Thyroid gland (tissue), 4 donors: Measurements from ENCODE around the gene HPS4. TPM values are rescaled to one million over a fixed set of nuclear protein-coding genes. Genes with fewer than 3 reads are reported as not detected.

Experiments
- DNase-seq, 2 donors: peaks; one replicate each; pipeline ENCODE4 v3.0.0-alpha.2; 2019
- H3K27ac ChIP-seq, 3 donors: fragments of 200-600 bp; sonication (generic); 1 replicate in 2 of 3; 2 replicates in 1 of 3; pipeline ENCODE4 v1.5.1; 2016 to 2019; ENCODE audit warnings: mild to moderate bottlenecking in 1 of 3, moderate library complexity in 1 of 3
- H3K27me3 ChIP-seq: fragments of 200-600 bp; sonication (generic); one replicate; pipeline ENCODE4 v1.5.1; 2019
- H3K36me3 ChIP-seq, 2 donors: fragments of 200-600 bp; sonication (generic); one replicate each; pipeline ENCODE4 v1.5.1; 2016 to 2019
- H3K4me1 ChIP-seq, 2 donors: fragments of 200-600 bp; sonication (generic); one replicate each; pipeline ENCODE4 v1.5.1; 2017 to 2019
- H3K4me3 ChIP-seq, 3 donors: fragments of 200-600 bp; sonication (generic); replicated peaks in 1 of 3; 1 replicate in 2 of 3; 2 replicates in 1 of 3; pipeline ENCODE4 v1.5.1; 2016; ENCODE audit warnings: mild to moderate bottlenecking in 1 of 3
- H3K9me3 ChIP-seq: fragments of 200-600 bp; sonication (generic); one replicate; pipeline ENCODE4 v1.5.1; 2017
- POLR2A ChIP-seq, 2 donors: fragments of 450-650 bp; IDR thresholded peaks; one replicate each; pipeline ENCODE4 v1.6.1; 2017; ENCODE audit warnings: antibody characterized with exemption in 2 of 2, mild to moderate bottlenecking in 2 of 2, moderate library complexity in 1 of 2
- WGBS, 2 donors: methylation state at CpG; one replicate each; pipeline ENCODE4 v1.1.5; 2017; 5-methylcytosine and 5-hydroxymethylcytosine counted together
- intact Hi-C: fragments of 100-400 bp; cut with DNase I; formaldehyde crosslinking; loops from one replicate; pipeline ENCODE4 v1.15.1; 2023
- total RNA-seq, 4 donors: library from RNA; depleted of rRNA; stranded (reverse); fragments of >200 nt; gene quantifications; one replicate each; pipeline ENCODE4 v1.2.3, GENCODE V29; 2016
- TF ChIP-seq, protein P1 (sequence below), 6 experiments: fragments of 200-600 bp in 3 of 6; fragments of 450-650 bp in 3 of 6; sonication (generic) in 3 of 6; IDR thresholded peaks; one replicate each; pipeline ENCODE4 v1.5.1; 2016 to 2019; ENCODE audit warnings: antibody characterized with exemption in 6 of 6, mild to moderate bottlenecking in 2 of 6, inconsistent platforms in 1 of 6, moderate library complexity in 1 of 6

Gene HPS4
- total RNA-seq, 4 donors from 2014 or later = 27.4 to 51.8 (median 39.1) TPM

DNA sequence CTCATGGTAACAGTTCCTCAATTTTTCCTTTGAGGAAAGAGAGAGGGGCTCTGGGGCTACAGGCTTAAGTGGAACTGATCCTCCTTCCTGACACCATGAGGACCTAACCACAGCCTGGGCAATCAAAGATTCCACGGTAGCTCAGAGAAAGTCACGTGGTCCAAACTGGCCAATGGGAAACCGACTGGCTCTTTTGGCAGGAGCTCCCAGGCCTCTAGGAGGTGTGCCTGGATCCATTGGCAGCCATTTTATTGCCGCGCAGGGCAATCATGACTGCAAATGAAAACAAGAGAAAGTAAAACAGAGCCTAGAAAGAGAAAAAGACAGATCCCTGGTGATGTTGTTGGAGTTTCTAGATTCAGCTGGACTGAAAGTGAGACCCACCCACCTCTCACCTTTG, 81.9 kb downstream of the HPS4 start:
- DNase-seq = no peak
- Histone ChIP-seq H3K27ac (no peak overlapping the region), H3K36me3 (no peaks in the 10 kb centered on the region), H3K4me1 (no peaks in the 10 kb centered on the region), H3K4me3 (no peak overlapping the region), H3K27me3 (no peaks in the 10 kb centered on the region), H3K9me3 (no peaks in the 10 kb centered on the region)
- TF ChIP-seq POLR2A (IDR thresholded peaks at IDR 0.05) = no peak
- TF ChIP-seq, protein P1, sequence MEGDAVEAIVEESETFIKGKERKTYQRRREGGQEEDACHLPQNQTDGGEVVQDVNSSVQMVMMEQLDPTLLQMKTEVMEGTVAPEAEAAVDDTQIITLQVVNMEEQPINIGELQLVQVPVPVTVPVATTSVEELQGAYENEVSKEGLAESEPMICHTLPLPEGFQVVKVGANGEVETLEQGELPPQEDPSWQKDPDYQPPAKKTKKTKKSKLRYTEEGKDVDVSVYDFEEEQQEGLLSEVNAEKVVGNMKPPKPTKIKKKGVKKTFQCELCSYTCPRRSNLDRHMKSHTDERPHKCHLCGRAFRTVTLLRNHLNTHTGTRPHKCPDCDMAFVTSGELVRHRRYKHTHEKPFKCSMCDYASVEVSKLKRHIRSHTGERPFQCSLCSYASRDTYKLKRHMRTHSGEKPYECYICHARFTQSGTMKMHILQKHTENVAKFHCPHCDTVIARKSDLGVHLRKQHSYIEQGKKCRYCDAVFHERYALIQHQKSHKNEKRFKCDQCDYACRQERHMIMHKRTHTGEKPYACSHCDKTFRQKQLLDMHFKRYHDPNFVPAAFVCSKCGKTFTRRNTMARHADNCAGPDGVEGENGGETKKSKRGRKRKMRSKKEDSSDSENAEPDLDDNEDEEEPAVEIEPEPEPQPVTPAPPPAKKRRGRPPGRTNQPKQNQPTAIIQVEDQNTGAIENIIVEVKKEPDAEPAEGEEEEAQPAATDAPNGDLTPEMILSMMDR (IDR thresholded peaks at IDR 0.05) = no peak
- 84 to 87% methylated on average over 5 of the region's 5 CpGs for WGBS, 2 donors
- intact Hi-C loops = loop anchor here (5.0 kb wide), 1 partner anchor 56 kb away; no protein-coding TSS in a partner anchor

Other genes with a start within 250 kb of the HPS4 start
- 1 to 10 TPM in 3 of 4 donors, under 1 TPM in 1; 0.38 to 2.4 (median 1.6) TPM for gene ASPHD2, start 54.5 kb downstream of the HPS4 start, total RNA-seq
- gene SRRD, start 94 bp upstream of the HPS4 start, total RNA-seq = 10 to 100 TPM; 17.9 to 37.4 (median 26.2) TPM
- gene TFIP11, start 28.7 kb upstream of the HPS4 start, total RNA-seq = 10 to 100 TPM; 30.7 to 66.7 (median 50.0) TPM
- 100 to 1,000 TPM in 3 of 4 donors, 10 to 100 TPM in 1; 99.2 to 154 (median 121) TPM for gene TPST2, start 106.3 kb upstream of the HPS4 start, total RNA-seq
- 1 to 10 TPM in 1 of 4 donors, not detected in 3; 1.0 TPM for gene CRYBB1, start 134.2 kb upstream of the HPS4 start, total RNA-seq
- gene CRYBA4, start 138.2 kb upstream of the HPS4 start, total RNA-seq = not detected
- 1 to 10 TPM in 3 of 4 donors, under 1 TPM in 1; 0.67 to 2.6 (median 1.2) TPM for gene MIAT, start 173.8 kb upstream of the HPS4 start, total RNA-seq